ENCODE results near the gene THRB.

DNA sequence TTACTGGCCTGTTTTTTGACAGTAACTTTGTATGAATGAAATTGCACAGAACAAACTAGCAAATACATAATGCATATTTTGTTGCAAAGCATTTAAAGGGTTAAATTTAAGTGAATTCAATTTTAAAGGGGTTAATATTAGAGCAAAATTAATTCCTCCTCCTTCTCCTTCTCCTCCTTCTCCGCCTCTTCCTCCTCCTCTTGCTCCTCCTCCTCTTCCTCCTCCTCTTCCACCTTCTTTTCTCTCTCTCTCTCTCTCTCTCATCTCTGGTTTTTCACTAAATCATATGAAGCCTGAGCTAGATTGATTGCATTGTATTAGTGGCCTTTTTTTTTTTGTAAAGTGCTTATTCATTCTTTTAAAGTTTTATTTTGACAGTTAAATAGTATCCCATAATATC, 154.5 kb downstream of the THRB start:
- no peak for TF ChIP-seq POLR2A (IDR thresholded peaks at IDR 0.05)
- TF ChIP-seq, protein P1, sequence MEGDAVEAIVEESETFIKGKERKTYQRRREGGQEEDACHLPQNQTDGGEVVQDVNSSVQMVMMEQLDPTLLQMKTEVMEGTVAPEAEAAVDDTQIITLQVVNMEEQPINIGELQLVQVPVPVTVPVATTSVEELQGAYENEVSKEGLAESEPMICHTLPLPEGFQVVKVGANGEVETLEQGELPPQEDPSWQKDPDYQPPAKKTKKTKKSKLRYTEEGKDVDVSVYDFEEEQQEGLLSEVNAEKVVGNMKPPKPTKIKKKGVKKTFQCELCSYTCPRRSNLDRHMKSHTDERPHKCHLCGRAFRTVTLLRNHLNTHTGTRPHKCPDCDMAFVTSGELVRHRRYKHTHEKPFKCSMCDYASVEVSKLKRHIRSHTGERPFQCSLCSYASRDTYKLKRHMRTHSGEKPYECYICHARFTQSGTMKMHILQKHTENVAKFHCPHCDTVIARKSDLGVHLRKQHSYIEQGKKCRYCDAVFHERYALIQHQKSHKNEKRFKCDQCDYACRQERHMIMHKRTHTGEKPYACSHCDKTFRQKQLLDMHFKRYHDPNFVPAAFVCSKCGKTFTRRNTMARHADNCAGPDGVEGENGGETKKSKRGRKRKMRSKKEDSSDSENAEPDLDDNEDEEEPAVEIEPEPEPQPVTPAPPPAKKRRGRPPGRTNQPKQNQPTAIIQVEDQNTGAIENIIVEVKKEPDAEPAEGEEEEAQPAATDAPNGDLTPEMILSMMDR (IDR thresholded peaks at IDR 0.05), result no peak
